Osteocyte (in vitro differentiated cells): ENCODE measurements around the gene AGO1. TPM values are rescaled to one million over a fixed set of nuclear protein-coding genes. Genes with fewer than 3 reads are reported as not detected.

Experiments
- DNase-seq: peaks from one replicate; pipeline ENCODE4 v3.0.0; 2021; ENCODE audit warnings: mixed read lengths; ENCODE audit not compliant: unreplicated experiment; ENCODE audit errors: extremely low spot score
- H3K27ac Mint-ChIP-seq: one replicate; pipeline ENCODE4 v1.8.0; 2021; ENCODE audit warnings: mild to moderate bottlenecking, mixed read lengths; ENCODE audit not compliant: unreplicated experiment
- H3K27me3 Mint-ChIP-seq: one replicate; pipeline ENCODE4 v1.8.0; 2021; ENCODE audit warnings: mixed read lengths; ENCODE audit not compliant: unreplicated experiment
- H3K36me3 Mint-ChIP-seq: one replicate; pipeline ENCODE4 v1.8.0; 2021; ENCODE audit warnings: mixed read lengths; ENCODE audit not compliant: unreplicated experiment
- H3K4me1 Mint-ChIP-seq: one replicate; pipeline ENCODE4 v1.8.0; 2021; ENCODE audit warnings: mixed read lengths; ENCODE audit not compliant: unreplicated experiment
- H3K4me3 Mint-ChIP-seq: one replicate; pipeline ENCODE4 v1.8.0; 2021; ENCODE audit warnings: mild to moderate bottlenecking, moderate library complexity, mixed read lengths; ENCODE audit not compliant: unreplicated experiment
- H3K9me3 Mint-ChIP-seq: one replicate; pipeline ENCODE4 v1.8.0; 2021; ENCODE audit warnings: mixed read lengths; ENCODE audit not compliant: unreplicated experiment
- CTCF ChIP-seq: fragments of 200-600 bp; sonication (generic); IDR thresholded peaks from 2 replicates; pipeline ENCODE4 v1.5.0; 2021; ENCODE audit warnings: antibody characterized with exemption, mild to moderate bottlenecking, moderate library complexity
- total RNA-seq: library from RNA; stranded (reverse); gene quantifications from 2 replicates; pipeline ENCODE4 v1.2.1, GENCODE V29; 2021

The AGO1 gene
- total RNA-seq, 1 donor from 2014 or later = 34.1 TPM

- Mint-ChIP-seq H3K27me3 (no peaks in the 10 kb centered on the region), H3K36me3 (peaks cover 53% of the 10 kb centered on the region), H3K9me3 (no peaks in the 10 kb centered on the region), H3K4me1 (peaks cover 1% of the 10 kb centered on the region), H3K27ac (no peak overlapping the region), H3K4me3 (no peak overlapping the region)
- no peak for TF ChIP-seq CTCF
- no peak for DNase-seq
Measured at GRCh38 chr1:35914717-35915116, 31.7 kb downstream of the AGO1 start.

GRCh38 chr1:35915693-35916092 is 32.7 kb downstream of the AGO1 start:
- H3K36me3 Mint-ChIP-seq = peaks cover 62% of the 10 kb centered on the region
- DNase-seq = no peak

GRCh38 chr1:35923791-35924221 is 40.8 kb downstream of the AGO1 start:
- Mint-ChIP-seq H3K36me3 (peaks cover 25% of the 10 kb centered on the region), H3K27me3 (no peaks in the 10 kb centered on the region), H3K27ac (no peak overlapping the region), H3K9me3 (no peaks in the 10 kb centered on the region), H3K4me1 (peaks cover 15% of the 10 kb centered on the region), H3K4me3 (no peak overlapping the region)
- no peak for DNase-seq
- TF ChIP-seq CTCF = no peak

More at GRCh38 chr1:35915693-35916092, 32.7 kb downstream of the AGO1 start:
- no peaks in the 10 kb centered on the region for H3K9me3 Mint-ChIP-seq
- H3K4me1 Mint-ChIP-seq = peaks cover 1% of the 10 kb centered on the region
- no peak for TF ChIP-seq CTCF
- H3K27me3 Mint-ChIP-seq = no peaks in the 10 kb centered on the region
- H3K27ac Mint-ChIP-seq = no peak overlapping the region
- H3K4me3 Mint-ChIP-seq = no peak overlapping the region

GRCh38 chr1:35924838-35925237 is 41.8 kb downstream of the AGO1 start:
- Mint-ChIP-seq H3K36me3 (peaks cover 19% of the 10 kb centered on the region), H3K27me3 (no peaks in the 10 kb centered on the region), H3K9me3 (no peaks in the 10 kb centered on the region), H3K27ac (no peak overlapping the region), H3K4me1 (peaks cover 24% of the 10 kb centered on the region), H3K4me3 (no peak overlapping the region)
- TF ChIP-seq CTCF = no peak
- DNase-seq = no peak

GRCh38 chr1:35925741-35926140 is 42.7 kb downstream of the AGO1 start:
- Mint-ChIP-seq H3K4me1 (peaks cover 30% of the 10 kb centered on the region), H3K4me3 (no peak overlapping the region), H3K36me3 (peaks cover 10% of the 10 kb centered on the region), H3K27me3 (no peaks in the 10 kb centered on the region), H3K27ac (peak overlapping the region; percentile 78), H3K9me3 (no peaks in the 10 kb centered on the region)
- no peak for TF ChIP-seq CTCF
- no peak for DNase-seq
